ENCODE measurements around the gene PSME3. TPM values are rescaled to one million over a fixed set of nuclear protein-coding genes. Genes with fewer than 3 reads are reported as not detected.

The PSME3 gene
- total RNA-seq, 1 experiment from 2014 or later = 192 TPM

DNA sequence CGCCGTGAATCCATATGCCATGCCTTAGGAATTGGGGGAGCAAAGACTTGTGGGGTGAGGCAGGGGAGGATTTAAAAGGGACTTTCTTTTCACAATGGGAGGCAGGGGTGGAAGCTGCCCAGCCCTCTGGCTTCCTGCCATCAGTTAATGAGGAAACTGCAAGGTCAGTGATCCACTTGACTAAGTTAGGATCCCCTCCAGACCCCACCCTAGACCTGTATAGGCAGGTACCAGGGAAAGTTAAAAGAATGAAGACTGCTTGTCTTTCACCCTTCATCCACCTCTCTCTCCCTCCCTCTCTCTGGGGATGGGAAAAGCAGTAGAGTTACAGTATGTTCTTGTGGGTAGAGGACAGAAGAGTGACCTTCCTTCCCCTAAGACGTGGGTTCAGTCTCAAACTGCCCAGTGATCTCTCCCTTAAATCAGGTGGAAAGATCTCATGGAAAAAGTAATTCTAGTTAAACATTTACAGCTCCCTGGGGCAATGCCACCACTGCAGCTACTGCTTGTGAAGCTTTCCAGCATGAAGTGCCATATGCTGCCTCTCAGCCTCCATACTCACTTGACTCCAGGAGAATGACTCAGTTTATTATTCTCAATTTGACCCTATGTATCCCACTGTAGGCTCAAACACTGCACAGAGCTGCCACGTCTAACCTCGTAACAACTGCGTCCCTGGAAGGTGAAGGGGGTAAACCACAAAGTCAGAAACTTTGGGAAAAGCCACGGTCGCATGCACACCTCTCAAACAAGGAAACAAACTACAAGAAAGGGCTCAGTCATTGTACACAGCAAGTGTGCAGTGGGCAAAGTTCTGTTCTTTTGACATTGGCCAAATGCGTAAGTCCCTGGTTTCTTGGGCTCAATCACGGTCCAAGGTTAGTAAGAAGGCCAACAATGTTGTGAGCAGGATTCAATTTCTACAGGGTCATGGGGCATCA lies 35.9 kb upstream of the PSME3 start:
- DNase-seq (ENCODE audit: low spot score) (no peak), ATAC-seq (no peak)
- H3K4me1 Mint-ChIP-seq = peaks cover 6% of the 10 kb centered on the region; the same call in 1 of the 2 replicates
- peaks cover 25% of the 10 kb centered on the region for H3K27me3 Mint-ChIP-seq (ENCODE audit: low read depth)
- CTCF ChIA-PET = interaction anchor here (0.5 to 2.2 kb wide), 4 partner anchors 23 to 240 kb away, joined by 5 to 19 read pairs (median 13); partner anchors contain the start of gene BECN1
- peaks cover 6% of the 10 kb centered on the region for H3K9me3 Mint-ChIP-seq
- peak overlapping the region; percentile 94 for H3K4me3 Mint-ChIP-seq
- POLR2A ChIA-PET = interaction anchor here (0.6 to 1.2 kb wide), 2 partner anchors 17 to 76 kb away, joined by 3 read pairs; partner anchors contain the start of gene WNK4
- H3K36me3 Mint-ChIP-seq = peaks cover 8% of the 10 kb centered on the region
- TF ChIP-seq, protein P1, sequence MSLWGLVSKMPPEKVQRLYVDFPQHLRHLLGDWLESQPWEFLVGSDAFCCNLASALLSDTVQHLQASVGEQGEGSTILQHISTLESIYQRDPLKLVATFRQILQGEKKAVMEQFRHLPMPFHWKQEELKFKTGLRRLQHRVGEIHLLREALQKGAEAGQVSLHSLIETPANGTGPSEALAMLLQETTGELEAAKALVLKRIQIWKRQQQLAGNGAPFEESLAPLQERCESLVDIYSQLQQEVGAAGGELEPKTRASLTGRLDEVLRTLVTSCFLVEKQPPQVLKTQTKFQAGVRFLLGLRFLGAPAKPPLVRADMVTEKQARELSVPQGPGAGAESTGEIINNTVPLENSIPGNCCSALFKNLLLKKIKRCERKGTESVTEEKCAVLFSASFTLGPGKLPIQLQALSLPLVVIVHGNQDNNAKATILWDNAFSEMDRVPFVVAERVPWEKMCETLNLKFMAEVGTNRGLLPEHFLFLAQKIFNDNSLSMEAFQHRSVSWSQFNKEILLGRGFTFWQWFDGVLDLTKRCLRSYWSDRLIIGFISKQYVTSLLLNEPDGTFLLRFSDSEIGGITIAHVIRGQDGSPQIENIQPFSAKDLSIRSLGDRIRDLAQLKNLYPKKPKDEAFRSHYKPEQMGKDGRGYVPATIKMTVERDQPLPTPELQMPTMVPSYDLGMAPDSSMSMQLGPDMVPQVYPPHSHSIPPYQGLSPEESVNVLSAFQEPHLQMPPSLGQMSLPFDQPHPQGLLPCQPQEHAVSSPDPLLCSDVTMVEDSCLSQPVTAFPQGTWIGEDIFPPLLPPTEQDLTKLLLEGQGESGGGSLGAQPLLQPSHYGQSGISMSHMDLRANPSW (CRISPR knock-in tag; conservative IDR thresholded peaks at IDR 0.05; ENCODE audit: low read depth) = no peak
- TF ChIP-seq, protein P2, sequence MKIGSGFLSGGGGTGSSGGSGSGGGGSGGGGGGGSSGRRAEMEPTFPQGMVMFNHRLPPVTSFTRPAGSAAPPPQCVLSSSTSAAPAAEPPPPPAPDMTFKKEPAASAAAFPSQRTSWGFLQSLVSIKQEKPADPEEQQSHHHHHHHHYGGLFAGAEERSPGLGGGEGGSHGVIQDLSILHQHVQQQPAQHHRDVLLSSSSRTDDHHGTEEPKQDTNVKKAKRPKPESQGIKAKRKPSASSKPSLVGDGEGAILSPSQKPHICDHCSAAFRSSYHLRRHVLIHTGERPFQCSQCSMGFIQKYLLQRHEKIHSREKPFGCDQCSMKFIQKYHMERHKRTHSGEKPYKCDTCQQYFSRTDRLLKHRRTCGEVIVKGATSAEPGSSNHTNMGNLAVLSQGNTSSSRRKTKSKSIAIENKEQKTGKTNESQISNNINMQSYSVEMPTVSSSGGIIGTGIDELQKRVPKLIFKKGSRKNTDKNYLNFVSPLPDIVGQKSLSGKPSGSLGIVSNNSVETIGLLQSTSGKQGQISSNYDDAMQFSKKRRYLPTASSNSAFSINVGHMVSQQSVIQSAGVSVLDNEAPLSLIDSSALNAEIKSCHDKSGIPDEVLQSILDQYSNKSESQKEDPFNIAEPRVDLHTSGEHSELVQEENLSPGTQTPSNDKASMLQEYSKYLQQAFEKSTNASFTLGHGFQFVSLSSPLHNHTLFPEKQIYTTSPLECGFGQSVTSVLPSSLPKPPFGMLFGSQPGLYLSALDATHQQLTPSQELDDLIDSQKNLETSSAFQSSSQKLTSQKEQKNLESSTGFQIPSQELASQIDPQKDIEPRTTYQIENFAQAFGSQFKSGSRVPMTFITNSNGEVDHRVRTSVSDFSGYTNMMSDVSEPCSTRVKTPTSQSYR (CRISPR knock-in tag; IDR thresholded peaks at IDR 0.05) = no peak
- TF ChIP-seq, protein P3, sequence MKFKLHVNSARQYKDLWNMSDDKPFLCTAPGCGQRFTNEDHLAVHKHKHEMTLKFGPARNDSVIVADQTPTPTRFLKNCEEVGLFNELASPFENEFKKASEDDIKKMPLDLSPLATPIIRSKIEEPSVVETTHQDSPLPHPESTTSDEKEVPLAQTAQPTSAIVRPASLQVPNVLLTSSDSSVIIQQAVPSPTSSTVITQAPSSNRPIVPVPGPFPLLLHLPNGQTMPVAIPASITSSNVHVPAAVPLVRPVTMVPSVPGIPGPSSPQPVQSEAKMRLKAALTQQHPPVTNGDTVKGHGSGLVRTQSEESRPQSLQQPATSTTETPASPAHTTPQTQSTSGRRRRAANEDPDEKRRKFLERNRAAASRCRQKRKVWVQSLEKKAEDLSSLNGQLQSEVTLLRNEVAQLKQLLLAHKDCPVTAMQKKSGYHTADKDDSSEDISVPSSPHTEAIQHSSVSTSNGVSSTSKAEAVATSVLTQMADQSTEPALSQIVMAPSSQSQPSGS (CRISPR knock-in tag; IDR thresholded peaks at IDR 0.05; ENCODE audit: borderline replicate concordance, low read depth) = no peak
- TF ChIP-seq, protein P4, sequence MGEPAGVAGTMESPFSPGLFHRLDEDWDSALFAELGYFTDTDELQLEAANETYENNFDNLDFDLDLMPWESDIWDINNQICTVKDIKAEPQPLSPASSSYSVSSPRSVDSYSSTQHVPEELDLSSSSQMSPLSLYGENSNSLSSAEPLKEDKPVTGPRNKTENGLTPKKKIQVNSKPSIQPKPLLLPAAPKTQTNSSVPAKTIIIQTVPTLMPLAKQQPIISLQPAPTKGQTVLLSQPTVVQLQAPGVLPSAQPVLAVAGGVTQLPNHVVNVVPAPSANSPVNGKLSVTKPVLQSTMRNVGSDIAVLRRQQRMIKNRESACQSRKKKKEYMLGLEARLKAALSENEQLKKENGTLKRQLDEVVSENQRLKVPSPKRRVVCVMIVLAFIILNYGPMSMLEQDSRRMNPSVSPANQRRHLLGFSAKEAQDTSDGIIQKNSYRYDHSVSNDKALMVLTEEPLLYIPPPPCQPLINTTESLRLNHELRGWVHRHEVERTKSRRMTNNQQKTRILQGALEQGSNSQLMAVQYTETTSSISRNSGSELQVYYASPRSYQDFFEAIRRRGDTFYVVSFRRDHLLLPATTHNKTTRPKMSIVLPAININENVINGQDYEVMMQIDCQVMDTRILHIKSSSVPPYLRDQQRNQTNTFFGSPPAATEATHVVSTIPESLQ (CRISPR knock-in tag; IDR thresholded peaks at IDR 0.05) = no peak
- TF ChIP-seq IRF2 (CRISPR knock-in tag; IDR thresholded peaks at IDR 0.05; ENCODE audit: borderline replicate concordance, low read depth) (no peak), TP53 (CRISPR knock-in tag; IDR thresholded peaks at IDR 0.05) (no peak), SMAD3 (CRISPR knock-in tag; IDR thresholded peaks at IDR 0.05; ENCODE audit: borderline replicate concordance) (no peak), NFE2L1 (CRISPR knock-in tag; IDR thresholded peaks at IDR 0.05) (no peak), OVOL2 (CRISPR knock-in tag; IDR thresholded peaks at IDR 0.05; ENCODE audit: borderline replicate concordance) (no peak), PRRX2 (CRISPR knock-in tag; IDR thresholded peaks at IDR 0.05) (no peak), FOXK1 (CRISPR knock-in tag; IDR thresholded peaks at IDR 0.05) (no peak), NFATC4 (CRISPR knock-in tag; IDR thresholded peaks at IDR 0.05) (no peak), JUN (CRISPR knock-in tag; IDR thresholded peaks at IDR 0.05) (no peak)
- TF ChIP-seq, protein P5, sequence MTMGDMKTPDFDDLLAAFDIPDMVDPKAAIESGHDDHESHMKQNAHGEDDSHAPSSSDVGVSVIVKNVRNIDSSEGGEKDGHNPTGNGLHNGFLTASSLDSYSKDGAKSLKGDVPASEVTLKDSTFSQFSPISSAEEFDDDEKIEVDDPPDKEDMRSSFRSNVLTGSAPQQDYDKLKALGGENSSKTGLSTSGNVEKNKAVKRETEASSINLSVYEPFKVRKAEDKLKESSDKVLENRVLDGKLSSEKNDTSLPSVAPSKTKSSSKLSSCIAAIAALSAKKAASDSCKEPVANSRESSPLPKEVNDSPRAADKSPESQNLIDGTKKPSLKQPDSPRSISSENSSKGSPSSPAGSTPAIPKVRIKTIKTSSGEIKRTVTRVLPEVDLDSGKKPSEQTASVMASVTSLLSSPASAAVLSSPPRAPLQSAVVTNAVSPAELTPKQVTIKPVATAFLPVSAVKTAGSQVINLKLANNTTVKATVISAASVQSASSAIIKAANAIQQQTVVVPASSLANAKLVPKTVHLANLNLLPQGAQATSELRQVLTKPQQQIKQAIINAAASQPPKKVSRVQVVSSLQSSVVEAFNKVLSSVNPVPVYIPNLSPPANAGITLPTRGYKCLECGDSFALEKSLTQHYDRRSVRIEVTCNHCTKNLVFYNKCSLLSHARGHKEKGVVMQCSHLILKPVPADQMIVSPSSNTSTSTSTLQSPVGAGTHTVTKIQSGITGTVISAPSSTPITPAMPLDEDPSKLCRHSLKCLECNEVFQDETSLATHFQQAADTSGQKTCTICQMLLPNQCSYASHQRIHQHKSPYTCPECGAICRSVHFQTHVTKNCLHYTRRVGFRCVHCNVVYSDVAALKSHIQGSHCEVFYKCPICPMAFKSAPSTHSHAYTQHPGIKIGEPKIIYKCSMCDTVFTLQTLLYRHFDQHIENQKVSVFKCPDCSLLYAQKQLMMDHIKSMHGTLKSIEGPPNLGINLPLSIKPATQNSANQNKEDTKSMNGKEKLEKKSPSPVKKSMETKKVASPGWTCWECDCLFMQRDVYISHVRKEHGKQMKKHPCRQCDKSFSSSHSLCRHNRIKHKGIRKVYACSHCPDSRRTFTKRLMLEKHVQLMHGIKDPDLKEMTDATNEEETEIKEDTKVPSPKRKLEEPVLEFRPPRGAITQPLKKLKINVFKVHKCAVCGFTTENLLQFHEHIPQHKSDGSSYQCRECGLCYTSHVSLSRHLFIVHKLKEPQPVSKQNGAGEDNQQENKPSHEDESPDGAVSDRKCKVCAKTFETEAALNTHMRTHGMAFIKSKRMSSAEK (CRISPR knock-in tag; IDR thresholded peaks at IDR 0.05; ENCODE audit: borderline replicate concordance) = no peak
- H3K27ac Mint-ChIP-seq = no peak overlapping the region

Measured in WTC11 (cell line).